HEK293 (cell line): ENCODE results near the gene CCDC183.

Source experiments
- CTCF ChIA-PET: fragments of 350-600 bp; formaldehyde crosslinking; extraction: SDS; loops from one replicate; lab custom pipeline; 2021; ENCODE audit warnings: antibody characterized with exemption; lab: Yijun Ruan, JAX
- POLR2A ChIA-PET: fragments of 300-600 bp; formaldehyde crosslinking; extraction: SDS; loops from one replicate; lab custom pipeline; 2020; ENCODE audit warnings: antibody characterized with exemption, inconsistent platforms; lab: Yijun Ruan, JAX
- H3K27ac ChIP-seq: fragments of 200-500 bp; sonication (Bioruptor generic); 2 replicates; pipeline ENCODE4 v1.5.1; 2014; ENCODE audit warnings: low read depth, low read length, control low read depth, inconsistent platforms; ENCODE audit errors: extremely low read depth
- H3K36me3 ChIP-seq, 2 experiments: fragments of 200-500 bp in 1 of 2; sonication (Bioruptor generic) in 1 of 2; 1 replicate in 1 of 2; 2 replicates in 1 of 2; pipeline ENCODE4 v1.5.1; 2014 to 2017; ENCODE audit warnings: inconsistent platforms in 2 of 2, low read length in 2 of 2; ENCODE audit not compliant: control insufficient read depth in 2 of 2, insufficient read depth in 1 of 2
- H3K4me1 ChIP-seq: fragments of 200-500 bp; sonication (Bioruptor generic); 2 replicates; pipeline ENCODE4 v1.5.1; 2014; ENCODE audit warnings: mild to moderate bottlenecking, low read length, inconsistent platforms; ENCODE audit not compliant: control insufficient read depth, insufficient read depth
- H3K4me3 ChIP-seq: 2 replicates; pipeline ENCODE4 v1.5.1; 2011; ENCODE audit warnings: low read depth, mild to moderate bottlenecking, control low read depth, low read length, moderate library complexity
- H3K9me3 ChIP-seq: fragments of 200-500 bp; sonication (Bioruptor generic); 2 replicates; pipeline ENCODE4 v1.5.1; 2014; ENCODE audit warnings: low read depth, low read length, inconsistent platforms; ENCODE audit not compliant: control insufficient read depth, insufficient read depth
- GLI2 ChIP-seq: fragments of 450-650 bp; formaldehyde crosslinking; IDR thresholded peaks from 2 replicates; pipeline ENCODE4; 2017; ENCODE audit warnings: missing biosample characterization, missing genetic modification characterization, low read depth, borderline replicate concordance
- GLIS1 ChIP-seq: fragments of 450-650 bp; formaldehyde crosslinking; IDR thresholded peaks from 2 replicates; pipeline ENCODE4 v1.5.1; 2016; ENCODE audit warnings: missing biosample characterization, missing genetic modification characterization
- GLIS2 ChIP-seq: fragments of 450-650 bp; formaldehyde crosslinking; IDR thresholded peaks from 2 replicates; pipeline ENCODE4 v1.5.1; 2016; ENCODE audit warnings: missing biosample characterization, missing genetic modification characterization
- HIC1 ChIP-seq: fragments of 450-650 bp; formaldehyde crosslinking; IDR thresholded peaks from 2 replicates; pipeline ENCODE4 v1.5.1; 2016; ENCODE audit warnings: missing biosample characterization, missing genetic modification characterization
- KLF7 ChIP-seq: fragments of 450-650 bp; formaldehyde crosslinking; IDR thresholded peaks from 2 replicates; pipeline ENCODE4 v1.5.1; 2016; ENCODE audit warnings: missing biosample characterization, missing genetic modification characterization, borderline replicate concordance
- OVOL3 ChIP-seq: fragments of 450-650 bp; formaldehyde crosslinking; IDR thresholded peaks from 2 replicates; pipeline ENCODE4 v1.5.1; 2016; ENCODE audit warnings: missing biosample characterization, missing genetic modification characterization
- PATZ1 ChIP-seq: fragments of 450-650 bp; formaldehyde crosslinking; IDR thresholded peaks from 2 replicates; pipeline ENCODE4 v1.5.1; 2016; ENCODE audit warnings: missing biosample characterization, missing genetic modification characterization
- YY1 ChIP-seq: fragments of 450-650 bp; formaldehyde crosslinking; IDR thresholded peaks from 2 replicates; pipeline ENCODE4 v1.5.1; 2018; ENCODE audit warnings: missing biosample characterization, missing genetic modification characterization
- ZNF48 ChIP-seq: fragments of 450-650 bp; formaldehyde crosslinking; IDR thresholded peaks from 2 replicates; pipeline ENCODE4 v1.5.1; 2016; ENCODE audit warnings: missing biosample characterization, missing genetic modification characterization
- ZNF513 ChIP-seq: fragments of 450-650 bp; IDR thresholded peaks from 2 replicates; pipeline ENCODE4 v1.5.1; 2018; ENCODE audit warnings: missing biosample characterization, missing genetic modification characterization
- ZNF544 ChIP-seq: fragments of 450-650 bp; formaldehyde crosslinking; IDR thresholded peaks from 2 replicates; pipeline ENCODE4 v1.5.0; 2017; ENCODE audit warnings: missing biosample characterization, missing genetic modification characterization
- ZNF585B ChIP-seq: fragments of 450-650 bp; formaldehyde crosslinking; IDR thresholded peaks from 2 replicates; pipeline ENCODE4 v1.5.1; 2016; ENCODE audit warnings: missing biosample characterization, missing genetic modification characterization
- ZXDB ChIP-seq: fragments of 450-650 bp; formaldehyde crosslinking; IDR thresholded peaks from 2 replicates; pipeline ENCODE4 v1.5.1; 2016; ENCODE audit warnings: missing biosample characterization, missing genetic modification characterization
- TF ChIP-seq, protein P1 (sequence below): fragments of 450-650 bp; formaldehyde crosslinking; IDR thresholded peaks from 2 replicates; pipeline ENCODE4 v1.5.1; 2016; ENCODE audit warnings: missing biosample characterization, missing genetic modification characterization
- TF ChIP-seq, protein P2 (sequence below): fragments of 450-650 bp; formaldehyde crosslinking; conservative IDR thresholded peaks from 2 replicates; pipeline ENCODE4 v1.5.1; 2016; ENCODE audit warnings: low read depth, missing biosample characterization, missing genetic modification characterization

The CCDC183 gene

DNA sequence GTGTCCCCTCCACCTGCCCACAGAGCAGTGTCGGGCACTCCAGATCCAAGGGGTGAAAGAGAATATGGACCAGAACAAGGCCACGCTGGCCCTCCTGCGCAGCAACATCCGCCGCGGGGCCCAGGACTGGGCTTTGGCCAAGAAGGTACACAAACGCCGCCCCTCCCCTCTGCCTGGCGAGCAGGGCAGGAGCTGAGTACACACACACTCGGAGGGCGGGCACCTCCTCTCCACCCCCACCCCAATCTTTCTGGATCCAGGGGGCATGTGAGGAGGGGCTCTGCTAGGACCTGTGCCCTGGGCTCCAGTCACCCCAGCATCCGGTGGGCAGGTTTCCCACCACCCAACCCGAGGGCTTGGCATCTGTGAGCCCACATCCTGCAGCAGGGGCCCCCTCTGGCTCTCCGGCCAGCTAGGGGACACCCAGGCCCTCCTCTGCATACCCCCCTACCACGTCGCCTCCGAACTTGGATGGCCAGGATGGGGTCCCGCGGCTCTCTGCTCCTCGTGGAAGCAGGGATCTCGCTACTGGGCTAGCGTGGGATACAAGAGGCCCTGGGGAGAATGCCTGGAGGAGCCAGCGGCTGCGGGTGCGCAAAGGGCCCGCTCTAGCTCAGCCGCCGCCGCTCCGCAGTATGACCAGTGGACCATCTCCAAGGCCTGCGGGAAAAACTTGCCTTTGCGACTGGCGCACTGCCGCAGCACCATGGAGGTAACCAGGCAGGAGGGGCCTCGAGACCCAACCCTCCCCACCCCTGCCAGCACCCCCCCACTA, 3.1 kb downstream of the CCDC183 start:
- peaks cover 0 to 3% of the 10 kb centered on the region in 2 experiments; a peak in 1 of 3 replicates for H3K36me3 ChIP-seq
- ChIA-PET POLR2A (interaction anchor here (0.6 to 2.8 kb wide), 11 partner anchors 9 to 521 kb away, joined by 3 to 24 read pairs (median 5); partner anchors contain the start of genes AJM1 and TMEM141), CTCF (interaction anchor here (0.6 to 2.2 kb wide), 8 partner anchors 13 to 629 kb away, joined by 3 to 9 read pairs (median 4); partner anchors contain the start of gene AJM1)
- TF ChIP-seq GLIS2, result 0 out of 2 replicates have a peak, but pooled peaks have one; percentile 4
- no peak for TF ChIP-seq PATZ1 (tag by site-specific recombination)
- no peaks in the 10 kb centered on the region for H3K9me3 ChIP-seq
- peaks cover 14% of the 10 kb centered on the region for H3K4me1 ChIP-seq
- no peak overlapping the region; the same call in 1 of the 2 replicates for H3K27ac ChIP-seq
- H3K4me3 ChIP-seq, result no peak overlapping the region

DNA sequence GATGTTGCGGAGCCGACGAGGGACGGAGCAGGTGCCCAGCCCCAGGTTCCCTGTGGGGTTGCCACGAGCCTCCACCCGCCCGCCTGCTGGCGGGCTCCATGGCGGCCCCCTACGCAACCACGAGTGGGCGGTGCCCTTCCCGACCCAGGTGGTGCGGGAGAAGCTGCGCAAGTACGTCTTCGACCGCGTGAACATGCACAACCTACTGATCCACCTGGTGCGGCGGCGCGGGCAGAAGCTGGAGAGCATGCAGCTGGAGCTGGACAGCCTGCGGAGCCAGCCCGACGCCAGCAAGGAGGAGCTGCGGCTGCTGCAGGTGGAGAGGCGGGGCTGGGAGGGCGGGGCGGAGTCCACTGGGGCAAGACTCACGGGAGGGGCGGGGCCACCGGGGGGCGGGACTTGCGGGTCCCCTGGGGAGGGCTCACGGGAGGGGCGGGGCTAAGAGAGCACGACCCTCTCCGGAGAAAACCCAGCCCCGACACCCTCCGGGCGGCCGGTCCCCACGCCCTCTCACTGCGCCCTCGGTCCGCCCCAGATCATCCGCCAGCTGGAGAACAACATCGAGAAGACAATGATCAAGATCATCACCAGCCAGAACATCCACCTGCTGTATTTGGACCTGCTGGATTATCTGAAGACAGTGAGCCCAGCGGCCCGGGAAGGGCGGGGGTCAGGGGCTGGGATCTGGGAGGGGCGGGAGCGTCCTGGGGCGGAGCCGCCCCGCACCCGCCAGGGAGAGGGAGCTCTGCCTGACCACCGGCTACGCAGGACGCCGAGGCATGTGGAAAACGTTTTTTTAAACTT, 3.9 kb downstream of the CCDC183 start:
- H3K36me3 ChIP-seq, result no peaks in the 10 kb centered on the region
- H3K9me3 ChIP-seq, result no peaks in the 10 kb centered on the region
- H3K4me3 ChIP-seq, result peak overlapping the region; percentile 44
- H3K4me1 ChIP-seq, result peaks cover 14% of the 10 kb centered on the region
- H3K27ac ChIP-seq, result peak overlapping the region; percentile 16; the same call in 1 of the 2 replicates
- POLR2A ChIA-PET, result interaction anchor here (0.6 to 2.8 kb wide), 26 partner anchors 8 to 520 kb away, joined by 3 to 24 read pairs (median 4); partner anchors contain the start of genes AJM1, NOTCH1, PAXX and TMEM141
- CTCF ChIA-PET, result interaction anchor here (0.6 to 3.0 kb wide), 10 partner anchors 7 to 437 kb away, joined by 3 to 18 read pairs (median 6); partner anchors contain the start of genes AJM1 and NPDC1
- no peak for TF ChIP-seq GLI2 (tag by site-specific recombination)
- no peak; the same call in 1 of the 2 replicates for TF ChIP-seq YY1 (tag by site-specific recombination)
- TF ChIP-seq KLF7, result peak; percentile 73; the same call in 1 of the 2 replicates
- TF ChIP-seq, protein P1, sequence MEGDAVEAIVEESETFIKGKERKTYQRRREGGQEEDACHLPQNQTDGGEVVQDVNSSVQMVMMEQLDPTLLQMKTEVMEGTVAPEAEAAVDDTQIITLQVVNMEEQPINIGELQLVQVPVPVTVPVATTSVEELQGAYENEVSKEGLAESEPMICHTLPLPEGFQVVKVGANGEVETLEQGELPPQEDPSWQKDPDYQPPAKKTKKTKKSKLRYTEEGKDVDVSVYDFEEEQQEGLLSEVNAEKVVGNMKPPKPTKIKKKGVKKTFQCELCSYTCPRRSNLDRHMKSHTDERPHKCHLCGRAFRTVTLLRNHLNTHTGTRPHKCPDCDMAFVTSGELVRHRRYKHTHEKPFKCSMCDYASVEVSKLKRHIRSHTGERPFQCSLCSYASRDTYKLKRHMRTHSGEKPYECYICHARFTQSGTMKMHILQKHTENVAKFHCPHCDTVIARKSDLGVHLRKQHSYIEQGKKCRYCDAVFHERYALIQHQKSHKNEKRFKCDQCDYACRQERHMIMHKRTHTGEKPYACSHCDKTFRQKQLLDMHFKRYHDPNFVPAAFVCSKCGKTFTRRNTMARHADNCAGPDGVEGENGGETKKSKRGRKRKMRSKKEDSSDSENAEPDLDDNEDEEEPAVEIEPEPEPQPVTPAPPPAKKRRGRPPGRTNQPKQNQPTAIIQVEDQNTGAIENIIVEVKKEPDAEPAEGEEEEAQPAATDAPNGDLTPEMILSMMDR (tag by site-specific recombination), result no peak
- no peak for TF ChIP-seq ZNF48 (tag by site-specific recombination)
- no peak for TF ChIP-seq ZNF585B (tag by site-specific recombination)
- no peak for TF ChIP-seq OVOL3 (tag by site-specific recombination)
- TF ChIP-seq ZNF513, result no peak
- TF ChIP-seq, protein P2, sequence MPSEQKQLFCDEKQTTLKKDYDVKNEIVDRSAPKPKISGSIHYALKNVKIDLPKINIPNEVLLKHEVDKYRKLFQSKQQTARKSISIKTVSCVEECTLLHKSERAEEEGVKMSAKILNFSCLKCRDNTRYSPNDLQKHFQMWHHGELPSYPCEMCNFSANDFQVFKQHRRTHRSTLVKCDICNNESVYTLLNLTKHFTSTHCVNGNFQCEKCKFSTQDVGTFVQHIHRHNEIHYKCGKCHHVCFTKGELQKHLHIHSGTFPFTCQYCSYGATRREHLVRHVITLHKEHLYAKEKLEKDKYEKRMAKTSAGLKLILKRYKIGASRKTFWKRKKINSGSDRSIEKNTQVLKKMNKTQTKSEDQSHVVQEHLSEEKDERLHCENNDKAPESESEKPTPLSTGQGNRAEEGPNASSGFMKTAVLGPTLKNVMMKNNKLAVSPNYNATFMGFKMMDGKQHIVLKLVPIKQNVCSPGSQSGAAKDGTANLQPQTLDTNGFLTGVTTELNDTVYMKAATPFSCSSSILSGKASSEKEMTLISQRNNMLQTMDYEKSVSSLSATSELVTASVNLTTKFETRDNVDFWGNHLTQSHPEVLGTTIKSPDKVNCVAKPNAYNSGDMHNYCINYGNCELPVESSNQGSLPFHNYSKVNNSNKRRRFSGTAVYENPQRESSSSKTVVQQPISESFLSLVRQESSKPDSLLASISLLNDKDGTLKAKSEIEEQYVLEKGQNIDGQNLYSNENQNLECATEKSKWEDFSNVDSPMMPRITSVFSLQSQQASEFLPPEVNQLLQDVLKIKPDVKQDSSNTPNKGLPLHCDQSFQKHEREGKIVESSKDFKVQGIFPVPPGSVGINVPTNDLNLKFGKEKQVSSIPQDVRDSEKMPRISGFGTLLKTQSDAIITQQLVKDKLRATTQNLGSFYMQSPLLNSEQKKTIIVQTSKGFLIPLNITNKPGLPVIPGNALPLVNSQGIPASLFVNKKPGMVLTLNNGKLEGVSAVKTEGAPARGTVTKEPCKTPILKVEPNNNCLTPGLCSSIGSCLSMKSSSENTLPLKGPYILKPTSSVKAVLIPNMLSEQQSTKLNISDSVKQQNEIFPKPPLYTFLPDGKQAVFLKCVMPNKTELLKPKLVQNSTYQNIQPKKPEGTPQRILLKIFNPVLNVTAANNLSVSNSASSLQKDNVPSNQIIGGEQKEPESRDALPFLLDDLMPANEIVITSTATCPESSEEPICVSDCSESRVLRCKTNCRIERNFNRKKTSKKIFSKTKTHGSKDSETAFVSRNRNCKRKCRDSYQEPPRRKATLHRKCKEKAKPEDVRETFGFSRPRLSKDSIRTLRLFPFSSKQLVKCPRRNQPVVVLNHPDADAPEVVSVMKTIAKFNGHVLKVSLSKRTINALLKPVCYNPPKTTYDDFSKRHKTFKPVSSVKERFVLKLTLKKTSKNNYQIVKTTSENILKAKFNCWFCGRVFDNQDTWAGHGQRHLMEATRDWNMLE, result no peak
- TF ChIP-seq HIC1 (tag by site-specific recombination), result 0 out of 2 replicates have a peak, but pooled peaks have one; percentile 24
- peak; percentile 46 for TF ChIP-seq GLIS1 (tag by site-specific recombination)
- 0 out of 2 replicates have a peak, but pooled peaks have one; percentile 36 for TF ChIP-seq ZXDB (tag by site-specific recombination)
- no peak for TF ChIP-seq ZNF544
